Right cardiac atrium (tissue), 5 donors: ENCODE measurements around the gene LDAH. TPM values are rescaled to one million over a fixed set of nuclear protein-coding genes. Genes with fewer than 3 reads are reported as not detected.

Source experiments
- ATAC-seq, 2 donors: fragments of 200-7000 bp; cut with Tn5 transposase; one replicate each; pipeline versions ENCODE4 v1.8.0 to v1.9.1; 2020; ENCODE audit warnings: moderate library complexity in 2 of 2, mild to moderate bottlenecking in 1 of 2
- DNase-seq, 3 donors: peaks; one replicate each; pipeline ENCODE4 v3.0.0-alpha.2; 2020
- H3K27ac ChIP-seq: one replicate; pipeline ENCODE4 v1.5.1; 2013; ENCODE audit warnings: mild to moderate bottlenecking, low read length, control low read depth, moderate library complexity
- H3K27me3 ChIP-seq: one replicate; pipeline ENCODE4 v1.6.1; 2013; ENCODE audit not compliant: control insufficient read depth, insufficient read depth
- H3K4me1 ChIP-seq: one replicate; pipeline ENCODE4 v1.6.1; 2013; ENCODE audit warnings: low read length; ENCODE audit not compliant: control insufficient read depth, insufficient read depth
- H3K4me3 ChIP-seq: one replicate; pipeline ENCODE4 v1.5.1; 2013; ENCODE audit warnings: low read length, control low read depth
- H3K9me3 ChIP-seq: one replicate; pipeline ENCODE4 v1.6.1; 2013; ENCODE audit warnings: low read length; ENCODE audit not compliant: control insufficient read depth
- WGBS: extraction: QIAGEN DNeasy Blood & Tissue Kit; methylation state at CpG from one replicate; pipeline ENCODE4 v1.1.7; 2013; 5-methylcytosine and 5-hydroxymethylcytosine counted together
- intact Hi-C, 4 donors: fragments of 100-400 bp; cut with DNase I; formaldehyde crosslinking; loops; one replicate each; pipeline versions ENCODE4 v1.11.0 to v1.14.0; 2022 to 2023
- polyA plus RNA-seq: library from polyadenylated mRNA; stranded (reverse); fragments of 200-250 nt; gene quantifications from one replicate; pipeline ENCODE4 v1.2.3, GENCODE V29; 2013
- total RNA-seq, 4 donors: library from RNA; stranded (reverse); fragmentation: NEBNext Ultra II Directional; extraction: Animal tissue kit (Norgen Biotek cat#: 25700); gene quantifications; one replicate each; pipeline ENCODE4 v1.2.1, GENCODE V29; 2021
- donor health status: healthy with polysubstance abuse.
- donor health status: DM: no; HTN: yes; CAD: no.
- donor health status: DM: no; HTN: no; CAD: no.
- donor health status: DM: no; HTN: yes; CAD: no; lungs with severe emphysema.
- donor health status: DM: yes; HTN: yes; CAD: no.

Gene LDAH
- total and polyA plus RNA-seq, 5 donors = 4.6 to 10.8 (median 7.2) TPM

DNA sequence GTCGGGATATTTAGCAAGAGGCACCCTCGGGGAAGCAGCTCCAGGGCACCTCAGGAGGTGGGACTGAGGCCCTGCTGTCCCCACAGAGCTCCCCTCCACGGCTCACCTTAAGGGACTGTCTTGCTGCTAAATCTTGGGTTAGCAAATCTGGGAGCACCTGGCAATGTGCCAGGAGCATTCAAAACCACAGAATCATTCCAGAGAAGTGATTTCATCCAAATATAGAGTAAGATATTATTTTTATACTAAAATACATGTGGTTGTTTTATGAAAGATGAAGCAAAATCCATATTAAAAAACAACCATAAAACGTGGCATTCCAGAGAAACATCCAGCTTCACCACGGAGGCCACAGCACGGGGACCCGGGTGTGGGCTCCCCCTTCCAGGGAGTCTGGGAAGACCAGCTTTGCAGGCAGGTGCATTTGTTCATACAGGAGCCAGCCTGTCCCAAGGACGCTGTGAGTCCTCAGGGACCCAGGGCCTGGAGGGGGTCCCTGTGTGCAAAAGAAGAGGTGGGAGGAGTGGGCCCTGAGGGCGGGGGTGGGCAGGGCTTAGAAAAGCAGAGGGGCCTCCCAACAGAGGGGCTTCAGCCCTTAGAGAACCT is 188.3 kb downstream of the LDAH start:
- DNase-seq = peak; percentile 56 to 77 (median 65)
- 55% methylated on average over 9 of the region's 9 CpGs for WGBS
- ATAC-seq = no peak
- Histone ChIP-seq H3K4me3 (no peak overlapping the region), H3K27ac (peak overlapping the region; percentile 55), H3K4me1 (peaks cover 12% of the 10 kb centered on the region), H3K27me3 (no peaks in the 10 kb centered on the region), H3K9me3 (no peaks in the 10 kb centered on the region)
- intact Hi-C loops = loop anchor here in 2 of 4 donors (2.0 to 5.0 kb wide), 2 partner anchors 187 to 190 kb away; partner anchors contain the start of gene RHOB (in 1 of the 2)

Other genes starting within 250 kb of the LDAH start
- gene HS1BP3, start 172.0 kb downstream of the LDAH start, total RNA-seq = 10 to 100 TPM; 21.8 to 26.4 (median 25.3) TPM
- gene HS1BP3, start 172.0 kb downstream of the LDAH start, polyA plus RNA-seq = 29.8 TPM
- gene GDF7, start 156.0 kb downstream of the LDAH start, total RNA-seq = under 1 TPM; 0.26 to 0.79 (median 0.60) TPM
- 0.25 TPM for gene GDF7, start 156.0 kb downstream of the LDAH start, polyA plus RNA-seq
- gene APOB, start 221.0 kb upstream of the LDAH start, total RNA-seq = 10 to 100 TPM in 3 of 4 donors, 1 to 10 TPM in 1; 9.8 to 93.2 (median 26.3) TPM
- 3.6 TPM for gene APOB, start 221.0 kb upstream of the LDAH start, polyA plus RNA-seq